Astrocyte (in vitro differentiated cells and primary cell): Measurements from ENCODE around the gene ZFR. TPM values are rescaled to one million over a fixed set of nuclear protein-coding genes. Genes with fewer than 3 reads are reported as not detected.
A peak's percentile ranks its signal among the peaks of the same experiment; 100 is the strongest.

ENCODE experiments used
- DNase-seq: peaks from one replicate; pipeline ENCODE4 v3.0.0-alpha.2; 2010; ENCODE audit warnings: low read depth
- FAIRE-seq: peaks from 2 replicates; lab custom pipeline; 2011; peaks lifted over from hg19 to GRCh38; lab: Jason Lieb, UNC
- H2AFZ ChIP-seq: 2 replicates; pipeline ENCODE4 v1.6.0; 2012; ENCODE audit warnings: low read depth, low read length, inconsistent platforms
- H3K27ac ChIP-seq: 2 replicates; pipeline ENCODE4 v1.5.1; 2011; ENCODE audit warnings: low read depth, low read length, inconsistent platforms
- H3K27me3 ChIP-seq: 2 replicates; pipeline ENCODE4 v1.6.0; 2011; ENCODE audit warnings: low read length, inconsistent platforms; ENCODE audit not compliant: insufficient read depth
- H3K36me3 ChIP-seq: 2 replicates; pipeline ENCODE4 v1.5.1; 2011; ENCODE audit warnings: low read length, inconsistent platforms; ENCODE audit not compliant: insufficient read depth
- H3K4me1 ChIP-seq: 2 replicates; pipeline ENCODE4 v1.5.1; 2011; ENCODE audit warnings: low read length, inconsistent platforms; ENCODE audit not compliant: insufficient read depth
- H3K4me2 ChIP-seq: 2 replicates; pipeline ENCODE4 v1.6.0; 2012; ENCODE audit warnings: low read length, inconsistent platforms
- H3K4me3 ChIP-seq: 2 replicates; pipeline ENCODE4 v1.5.1; 2011; ENCODE audit warnings: low read depth, mild to moderate bottlenecking, low read length, inconsistent platforms; ENCODE audit not compliant: insufficient read depth
- H3K79me2 ChIP-seq: 2 replicates; pipeline ENCODE4 v1.6.0; 2012; ENCODE audit warnings: mild to moderate bottlenecking, low read length, inconsistent platforms; ENCODE audit not compliant: insufficient read depth
- H3K9ac ChIP-seq: 2 replicates; pipeline ENCODE4 v1.6.0; 2012; ENCODE audit warnings: mild to moderate bottlenecking, low read length, inconsistent platforms
- H3K9me3 ChIP-seq: 2 replicates; pipeline ENCODE4 v1.5.1; 2012; ENCODE audit warnings: low read depth, mild to moderate bottlenecking, low read length, inconsistent platforms; ENCODE audit not compliant: insufficient read depth
- H4K20me1 ChIP-seq: 2 replicates; pipeline ENCODE4 v1.6.0; 2012; ENCODE audit warnings: low read length, inconsistent platforms; ENCODE audit not compliant: insufficient read depth
- H3K27ac Mint-ChIP-seq: one replicate; pipeline ENCODE4 v1.8.0; 2021; ENCODE audit warnings: mild to moderate bottlenecking, mixed read lengths; ENCODE audit not compliant: unreplicated experiment
- H3K27me3 Mint-ChIP-seq: one replicate; pipeline ENCODE4 v1.8.0; 2021; ENCODE audit warnings: low read depth, mixed read lengths; ENCODE audit not compliant: unreplicated experiment
- H3K36me3 Mint-ChIP-seq: one replicate; pipeline ENCODE4 v1.8.0; 2021; ENCODE audit warnings: low read depth, mixed read lengths; ENCODE audit not compliant: unreplicated experiment
- H3K4me1 Mint-ChIP-seq: one replicate; pipeline ENCODE4 v1.8.0; 2021; ENCODE audit warnings: low read depth, mixed read lengths; ENCODE audit not compliant: unreplicated experiment
- H3K4me3 Mint-ChIP-seq: one replicate; pipeline ENCODE4 v1.8.0; 2021; ENCODE audit warnings: mild to moderate bottlenecking, moderate library complexity, mixed read lengths; ENCODE audit not compliant: unreplicated experiment
- H3K9me3 Mint-ChIP-seq: one replicate; pipeline ENCODE4 v1.8.0; 2021; ENCODE audit warnings: mild to moderate bottlenecking, mixed read lengths; ENCODE audit not compliant: unreplicated experiment
- EZH2 ChIP-seq: IDR thresholded peaks from 2 replicates; pipeline ENCODE4 v1.6.1; 2012; ENCODE audit warnings: mild to moderate bottlenecking, low read length, inconsistent platforms; ENCODE audit not compliant: insufficient read depth
- total RNA-seq: library from RNA; stranded (reverse); gene quantifications from 2 replicates; pipeline ENCODE4 v1.2.1, GENCODE V29; 2021
- TF ChIP-seq, protein P1 (sequence below): IDR thresholded peaks from 2 replicates; pipeline ENCODE4 v1.5.1; 2011; ENCODE audit warnings: low read depth, mild to moderate bottlenecking, inconsistent platforms, low read length, moderate library complexity; ENCODE audit not compliant: insufficient read depth

ZFR gene
- total RNA-seq, 1 donor from 2014 or later, result 68.4 TPM

DNA sequence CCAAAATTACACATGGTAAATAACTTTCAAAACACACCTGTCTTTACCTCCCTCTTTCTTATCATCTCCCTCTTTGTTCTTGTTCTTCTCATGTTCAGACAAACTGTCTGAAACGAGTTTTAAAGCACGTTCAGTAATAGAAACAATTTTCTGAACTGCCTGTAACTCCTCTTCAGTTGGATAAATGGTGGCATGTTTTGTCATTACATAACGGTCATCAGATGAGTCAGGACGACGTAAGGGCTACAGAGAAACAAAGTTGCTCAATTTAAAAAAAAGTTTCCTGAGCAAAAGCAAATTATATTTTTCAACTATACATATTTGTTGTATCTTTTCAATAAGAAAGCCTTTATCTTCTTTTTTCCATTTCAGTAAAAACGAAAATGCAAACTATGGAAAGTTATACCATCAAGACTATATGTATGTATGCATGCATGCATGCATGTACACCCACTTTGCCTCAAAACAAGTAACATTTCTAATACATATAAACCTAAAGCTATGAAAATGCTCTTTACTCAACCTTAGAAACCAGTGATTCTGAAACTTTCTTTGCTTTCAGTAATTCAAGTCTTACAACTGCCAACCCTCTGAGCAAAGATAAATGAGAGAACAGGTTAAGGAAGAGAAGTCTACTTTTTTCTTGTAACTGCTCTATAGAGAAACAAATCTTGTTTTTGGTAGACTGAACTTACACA, 56.0 kb downstream of the ZFR start:
- H3K27me3 ChIP-seq, result no peaks in the 10 kb centered on the region
- no peak for TF ChIP-seq EZH2
- TF ChIP-seq, protein P1, sequence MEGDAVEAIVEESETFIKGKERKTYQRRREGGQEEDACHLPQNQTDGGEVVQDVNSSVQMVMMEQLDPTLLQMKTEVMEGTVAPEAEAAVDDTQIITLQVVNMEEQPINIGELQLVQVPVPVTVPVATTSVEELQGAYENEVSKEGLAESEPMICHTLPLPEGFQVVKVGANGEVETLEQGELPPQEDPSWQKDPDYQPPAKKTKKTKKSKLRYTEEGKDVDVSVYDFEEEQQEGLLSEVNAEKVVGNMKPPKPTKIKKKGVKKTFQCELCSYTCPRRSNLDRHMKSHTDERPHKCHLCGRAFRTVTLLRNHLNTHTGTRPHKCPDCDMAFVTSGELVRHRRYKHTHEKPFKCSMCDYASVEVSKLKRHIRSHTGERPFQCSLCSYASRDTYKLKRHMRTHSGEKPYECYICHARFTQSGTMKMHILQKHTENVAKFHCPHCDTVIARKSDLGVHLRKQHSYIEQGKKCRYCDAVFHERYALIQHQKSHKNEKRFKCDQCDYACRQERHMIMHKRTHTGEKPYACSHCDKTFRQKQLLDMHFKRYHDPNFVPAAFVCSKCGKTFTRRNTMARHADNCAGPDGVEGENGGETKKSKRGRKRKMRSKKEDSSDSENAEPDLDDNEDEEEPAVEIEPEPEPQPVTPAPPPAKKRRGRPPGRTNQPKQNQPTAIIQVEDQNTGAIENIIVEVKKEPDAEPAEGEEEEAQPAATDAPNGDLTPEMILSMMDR, result no peak
- Mint-ChIP-seq H3K27me3 (no peaks in the 10 kb centered on the region), H3K27ac (no peak overlapping the region), H3K9me3 (no peaks in the 10 kb centered on the region), H3K36me3 (peaks cover 13% of the 10 kb centered on the region), H3K4me1 (peaks cover 20% of the 10 kb centered on the region), H3K4me3 (no peak overlapping the region)
- FAIRE-seq (no peak), DNase-seq (peak; percentile 44)
- H3K4me3 ChIP-seq, result no peak overlapping the region
- no peaks in the 10 kb centered on the region for H3K9me3 ChIP-seq
- H2AFZ ChIP-seq, result no peak overlapping the region
- no peak overlapping the region for H3K4me2 ChIP-seq
- H3K36me3 ChIP-seq, result peaks cover 60% of the 10 kb centered on the region
- no peaks in the 10 kb centered on the region for H3K4me1 ChIP-seq
- no peak overlapping the region for H3K9ac ChIP-seq
- no peaks in the 10 kb centered on the region for H3K79me2 ChIP-seq
- no peak overlapping the region for H3K27ac ChIP-seq
- peaks cover 17% of the 10 kb centered on the region for H4K20me1 ChIP-seq

GRCh38 chr5:32387841-32388240, 56.7 kb downstream of the ZFR start:
- Mint-ChIP-seq H3K36me3 (peaks cover 17% of the 10 kb centered on the region), H3K27ac (no peak overlapping the region), H3K4me3 (no peak overlapping the region), H3K9me3 (no peaks in the 10 kb centered on the region), H3K27me3 (no peaks in the 10 kb centered on the region), H3K4me1 (peaks cover 20% of the 10 kb centered on the region)
- Histone ChIP-seq H4K20me1 (peaks cover 17% of the 10 kb centered on the region), H3K4me1 (no peaks in the 10 kb centered on the region), H3K9ac (no peak overlapping the region), H2AFZ (no peak overlapping the region), H3K36me3 (peaks cover 65% of the 10 kb centered on the region), H3K4me3 (no peak overlapping the region), H3K4me2 (no peak overlapping the region), H3K27ac (no peak overlapping the region), H3K79me2 (no peaks in the 10 kb centered on the region), H3K9me3 (no peaks in the 10 kb centered on the region), H3K27me3 (no peaks in the 10 kb centered on the region)
- FAIRE-seq (no peak), DNase-seq (no peak)
- TF ChIP-seq EZH2, result no peak
- TF ChIP-seq, protein P1, result no peak

DNA sequence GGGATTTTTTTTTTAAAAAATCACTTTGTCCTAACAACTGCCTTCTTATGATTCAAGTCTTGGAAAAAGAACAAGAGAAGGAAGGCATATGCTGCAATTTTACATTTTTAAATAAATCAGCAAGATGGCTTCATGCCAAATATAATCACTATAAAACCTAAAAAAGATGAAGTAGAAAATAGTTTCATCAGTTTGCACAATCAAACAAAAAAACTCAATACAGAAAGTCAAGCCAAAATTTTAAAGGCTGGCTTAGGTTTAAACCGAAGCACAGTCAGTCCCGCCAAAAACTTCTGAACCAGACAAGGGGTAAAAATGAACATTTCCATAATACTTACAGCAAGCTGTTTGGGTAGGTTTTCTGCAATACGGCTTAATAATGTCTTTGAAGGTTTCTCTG, 57.3 kb downstream of the ZFR start:
- no peak overlapping the region for H2AFZ ChIP-seq
- peaks cover 65% of the 10 kb centered on the region for H3K36me3 ChIP-seq
- no peak for TF ChIP-seq EZH2
- TF ChIP-seq, protein P1, result no peak
- Mint-ChIP-seq H3K36me3 (peaks cover 18% of the 10 kb centered on the region), H3K9me3 (no peaks in the 10 kb centered on the region), H3K4me3 (no peak overlapping the region), H3K27ac (no peak overlapping the region), H3K27me3 (no peaks in the 10 kb centered on the region), H3K4me1 (peaks cover 20% of the 10 kb centered on the region)
- no peaks in the 10 kb centered on the region for H3K9me3 ChIP-seq
- FAIRE-seq, result no peak
- H3K79me2 ChIP-seq, result no peaks in the 10 kb centered on the region
- no peak overlapping the region for H3K4me2 ChIP-seq
- no peak overlapping the region for H3K27ac ChIP-seq
- no peaks in the 10 kb centered on the region for H3K27me3 ChIP-seq
- no peak overlapping the region for H3K4me3 ChIP-seq
- no peaks in the 10 kb centered on the region for H3K4me1 ChIP-seq
- no peak for DNase-seq
- H3K9ac ChIP-seq, result no peak overlapping the region
- peaks cover 17% of the 10 kb centered on the region for H4K20me1 ChIP-seq
